Measurements from ENCODE around the gene NTSR1.

- TF ChIP-seq GABPA (IDR thresholded peaks at IDR 0.05; ENCODE audit: low read depth) = no peak
- no peak for TF ChIP-seq CTCF (IDR thresholded peaks at IDR 0.05; ENCODE audit: insufficient read depth, low read length)
Measured at GRCh38 chr20:62799036-62799435, 90.4 kb downstream of the NTSR1 start.
